GM18498 (cell line): ENCODE measurements around the gene TSHZ2.
"Not testable (repeated sequence)": the region's sequence is repeated elsewhere in the genome, so short reads cannot be mapped to it uniquely, and the experiment has no call there.

Experiments
- ATAC-seq: cut with Tn5 transposase; IDR thresholded peaks from one replicate; pipeline ENCODE4 v1.9.1; 2021; ENCODE audit warnings: mild to moderate bottlenecking, moderate library complexity; ENCODE audit not compliant: unreplicated experiment

TSHZ2 gene

DNA sequence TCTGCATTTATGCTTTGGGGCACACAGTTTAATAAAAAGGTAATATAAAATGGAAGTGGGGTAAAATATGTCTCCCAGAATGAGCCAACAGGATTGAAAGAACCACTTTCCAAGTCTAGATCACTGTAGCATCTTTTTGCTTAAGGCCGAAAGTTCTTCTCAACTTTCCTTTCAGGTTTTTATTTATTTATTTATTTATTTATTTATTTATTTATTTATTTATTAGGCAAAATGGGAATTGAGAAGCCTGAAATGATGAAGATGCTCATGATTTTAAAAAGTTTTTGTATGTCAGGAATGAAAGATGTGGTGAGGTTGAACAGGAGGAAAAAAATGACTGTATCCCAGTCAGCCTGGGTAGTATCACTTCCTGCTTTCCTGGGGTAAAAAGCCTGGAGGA lies 24.0 kb downstream of the TSHZ2 start:
- ATAC-seq: no peak

DNA sequence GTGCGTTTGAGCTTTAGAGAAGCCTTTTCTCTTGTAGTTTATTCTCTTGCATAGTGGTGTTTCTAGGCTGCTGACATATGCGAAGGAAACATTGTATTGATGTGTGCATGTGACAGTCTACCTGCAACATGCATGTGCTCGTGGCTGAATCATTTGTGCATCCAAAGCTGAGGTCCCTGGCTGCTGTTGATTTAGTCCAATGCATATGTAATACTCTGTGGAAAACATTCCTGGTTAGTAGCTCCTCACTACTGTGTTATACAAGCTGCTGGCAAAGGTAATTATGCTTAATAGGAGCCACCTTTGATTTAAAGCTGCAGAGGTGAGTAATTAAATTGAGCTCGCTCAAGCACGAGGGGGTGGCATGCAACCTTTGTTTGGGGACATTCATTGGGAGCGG lies 24.5 kb downstream of the TSHZ2 start:
- ATAC-seq: no peak

DNA sequence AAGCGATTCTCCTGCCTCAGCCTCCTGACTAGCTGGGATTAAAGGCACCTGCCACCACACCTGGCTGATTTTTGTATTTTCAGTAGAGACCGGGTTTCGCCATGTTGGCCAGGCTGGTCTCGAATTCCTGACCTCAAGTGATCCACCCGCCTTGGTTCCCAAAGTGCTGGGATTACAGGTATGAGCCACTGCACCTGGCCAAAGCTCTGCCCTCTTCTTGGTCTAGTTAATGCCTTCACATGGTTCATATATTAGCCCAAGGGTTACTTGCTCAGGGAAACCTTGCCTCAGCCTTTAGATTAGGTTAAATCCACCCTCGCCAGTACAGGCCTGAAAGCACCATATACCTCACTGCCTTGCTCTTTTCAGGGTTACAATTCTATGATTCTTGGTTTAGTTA lies 26.1 kb downstream of the TSHZ2 start:
- no peak for ATAC-seq

DNA sequence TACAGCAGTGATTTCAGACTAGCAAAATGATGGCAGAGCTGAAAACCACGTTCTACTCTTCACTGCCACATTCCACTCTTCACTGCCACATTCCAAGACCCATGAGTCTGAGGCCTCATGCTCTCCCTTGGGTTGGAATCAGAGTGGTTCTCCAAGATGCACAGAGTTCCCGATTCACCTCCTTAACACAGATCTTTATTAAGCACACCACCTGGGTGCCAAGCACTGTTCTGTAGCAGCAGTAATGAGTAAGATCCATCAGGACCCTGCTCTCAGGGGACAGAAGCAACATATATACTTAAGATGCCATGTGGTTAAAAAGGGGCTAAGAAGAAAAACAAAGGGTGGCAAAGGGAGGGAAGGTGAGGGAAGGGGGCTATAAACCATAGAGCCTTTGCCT lies 26.9 kb downstream of the TSHZ2 start:
- no peak for ATAC-seq

DNA sequence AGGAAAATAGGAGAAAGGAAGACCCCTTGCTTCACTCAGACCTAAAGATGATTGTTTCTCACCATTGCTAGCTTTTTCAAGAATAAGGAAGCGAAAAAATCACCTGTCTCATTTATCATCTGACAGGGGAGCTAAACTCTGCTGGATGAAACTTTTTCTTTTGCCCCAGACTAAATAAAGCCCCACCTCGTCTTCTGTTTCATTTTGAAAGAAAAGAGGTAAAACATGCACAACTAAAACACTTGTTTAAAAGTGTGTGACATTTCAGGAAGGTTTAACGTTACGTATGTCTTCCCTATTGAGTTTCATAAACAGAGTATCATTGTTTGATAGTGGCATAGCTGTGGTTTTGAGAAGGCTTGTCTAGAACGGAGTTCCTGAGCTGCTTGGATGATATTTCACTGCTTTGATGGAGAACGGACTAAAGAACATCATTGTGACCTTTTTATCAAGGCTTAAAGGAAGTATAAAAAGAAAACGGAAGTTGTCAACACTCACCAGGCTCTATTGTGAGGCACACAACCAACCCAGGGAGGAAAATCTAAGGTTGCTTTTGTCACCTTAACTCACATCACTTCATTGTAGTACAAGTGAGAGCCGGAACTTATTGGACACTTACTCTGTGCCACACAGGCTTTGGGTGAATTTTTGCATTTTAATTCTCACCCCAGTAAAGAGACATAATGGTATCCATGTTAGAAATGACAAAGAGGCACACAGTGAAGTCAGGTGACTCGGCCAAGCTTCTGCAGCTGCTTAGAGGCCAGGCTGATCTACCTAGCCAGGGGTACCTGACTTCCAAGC lies 29.5 kb downstream of the TSHZ2 start:
- ATAC-seq: peak; percentile 61

DNA sequence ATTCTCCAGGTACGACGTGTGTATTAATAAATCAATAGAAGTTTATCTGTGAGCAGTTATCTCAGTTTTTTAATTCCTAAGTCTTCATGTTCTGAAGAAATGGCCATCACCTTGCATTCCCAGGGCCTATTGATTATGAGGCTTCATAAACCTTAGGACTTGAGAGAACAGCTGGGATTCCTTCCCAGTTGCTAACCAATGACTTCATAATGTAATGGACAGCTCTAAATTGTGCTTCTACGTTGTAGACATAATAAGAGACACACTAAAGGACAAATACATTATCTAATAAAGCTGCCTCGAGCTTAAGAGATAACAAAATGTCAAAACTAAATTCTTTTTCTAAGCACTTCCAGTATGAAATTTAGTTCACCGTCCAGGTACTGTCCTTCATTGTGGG lies 30.6 kb downstream of the TSHZ2 start:
- ATAC-seq: no peak

DNA sequence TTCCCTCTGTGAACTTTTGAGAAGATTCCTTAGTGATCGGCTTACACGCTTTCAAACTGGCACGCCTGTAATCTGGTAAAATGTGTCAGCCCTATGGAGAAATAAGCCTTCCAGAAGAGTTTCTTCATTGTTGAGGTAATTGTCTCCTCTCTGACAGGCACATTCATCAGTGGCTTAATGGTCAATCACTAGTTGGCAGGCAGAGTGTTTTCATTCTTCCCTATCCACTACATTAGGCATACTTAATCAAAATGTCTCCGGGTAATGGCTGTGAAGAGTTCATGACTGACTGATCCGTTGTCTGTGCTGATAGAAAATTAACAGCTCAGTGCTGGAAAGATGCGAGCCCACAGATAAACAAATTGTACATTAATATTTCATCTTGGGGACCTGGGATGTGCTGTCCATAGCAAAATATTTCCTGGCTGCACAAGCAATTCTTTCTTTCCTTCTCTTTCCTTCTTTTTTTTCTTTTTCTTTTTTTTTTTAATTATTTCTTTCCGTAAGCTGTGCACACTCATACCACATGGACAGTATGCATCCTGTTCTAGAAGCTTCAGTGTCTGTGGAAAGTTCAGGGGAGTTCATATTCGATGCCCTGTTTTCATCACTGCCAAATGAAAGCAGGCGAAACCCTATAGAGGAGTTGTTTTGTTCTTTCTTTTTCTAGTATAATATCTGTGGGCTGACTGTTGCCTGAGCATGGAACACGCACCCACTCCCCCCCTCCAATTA lies 31.4 kb downstream of the TSHZ2 start:
- ATAC-seq: no peak

DNA sequence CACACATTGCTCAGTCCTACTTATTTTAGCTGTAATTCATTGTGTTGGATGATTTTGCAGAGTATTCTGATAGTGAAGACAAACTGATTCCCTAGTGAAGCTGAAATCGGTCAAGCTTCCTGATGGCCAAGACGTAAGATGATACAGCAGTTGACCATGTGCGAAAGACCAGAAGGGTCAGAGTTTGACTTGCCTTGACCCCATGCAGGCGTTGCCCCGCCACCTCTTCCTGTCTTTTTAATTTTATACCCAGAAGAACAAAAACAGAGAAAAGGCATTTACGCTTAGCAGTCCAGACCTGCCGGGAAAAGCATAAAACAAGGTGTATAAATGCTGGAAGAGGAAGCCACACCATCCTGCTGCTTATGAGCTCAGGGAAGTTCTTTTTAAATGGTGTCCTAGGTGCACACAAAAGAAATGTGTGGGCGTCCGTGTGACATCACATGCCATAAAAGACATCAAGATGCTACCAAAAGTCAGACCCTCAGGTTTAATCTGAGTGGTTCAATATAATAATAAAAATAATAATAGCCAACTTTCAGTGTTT lies 32.2 kb downstream of the TSHZ2 start:
- ATAC-seq: no peak

DNA sequence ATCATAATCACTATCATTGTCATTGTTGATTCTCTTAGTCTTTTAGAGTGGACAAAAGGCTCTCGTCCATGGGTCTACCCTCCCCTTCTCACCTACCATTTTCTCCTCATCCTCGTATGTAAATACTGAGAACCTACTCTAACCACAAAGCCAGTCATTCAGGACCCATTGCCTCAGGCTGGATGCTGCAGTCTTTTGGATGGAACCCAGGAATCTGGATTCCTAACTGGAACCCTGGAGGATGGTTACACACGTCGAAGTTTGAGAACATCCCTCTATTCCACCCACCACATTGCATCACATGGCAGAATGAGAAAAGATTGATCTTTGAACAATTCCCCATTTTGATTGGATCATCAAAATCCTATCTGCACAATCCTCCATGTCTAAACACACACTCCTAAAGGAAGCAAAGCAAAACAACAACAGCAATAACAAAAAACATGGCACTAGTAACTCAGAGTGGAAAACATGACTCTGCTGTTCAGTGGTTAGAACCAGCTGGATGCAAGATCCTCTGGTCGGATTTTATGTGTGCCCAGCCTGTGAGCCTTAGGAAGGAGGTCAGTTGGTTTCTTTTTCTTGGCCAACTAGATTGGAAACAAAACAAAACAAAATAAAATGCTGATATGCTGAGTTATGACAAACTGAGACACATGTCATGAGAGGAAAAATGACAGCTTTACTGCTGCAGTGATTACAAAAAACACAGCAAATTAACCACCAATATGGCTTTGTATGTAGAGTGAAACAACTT lies 38.0 kb downstream of the TSHZ2 start:
- ATAC-seq: no peak

DNA sequence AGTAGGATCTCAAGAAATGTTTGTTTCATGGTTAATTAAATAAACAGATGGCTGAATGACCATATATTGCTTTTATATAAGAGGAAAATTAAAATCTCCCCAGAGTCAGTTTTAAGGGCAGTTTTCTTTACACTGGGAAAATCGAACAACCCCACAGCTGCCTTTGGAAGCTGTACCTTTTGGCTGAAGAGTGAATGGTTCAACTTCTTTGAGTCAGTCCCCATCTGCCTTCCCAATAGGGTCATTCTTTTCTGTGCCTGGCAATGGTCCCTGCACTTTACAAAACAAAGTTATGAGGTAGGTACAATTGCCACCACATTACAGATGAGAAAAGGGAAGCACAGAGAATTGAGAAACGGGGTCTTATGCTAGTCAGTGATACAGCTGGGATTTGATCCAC lies 39.5 kb downstream of the TSHZ2 start:
- no peak for ATAC-seq

DNA sequence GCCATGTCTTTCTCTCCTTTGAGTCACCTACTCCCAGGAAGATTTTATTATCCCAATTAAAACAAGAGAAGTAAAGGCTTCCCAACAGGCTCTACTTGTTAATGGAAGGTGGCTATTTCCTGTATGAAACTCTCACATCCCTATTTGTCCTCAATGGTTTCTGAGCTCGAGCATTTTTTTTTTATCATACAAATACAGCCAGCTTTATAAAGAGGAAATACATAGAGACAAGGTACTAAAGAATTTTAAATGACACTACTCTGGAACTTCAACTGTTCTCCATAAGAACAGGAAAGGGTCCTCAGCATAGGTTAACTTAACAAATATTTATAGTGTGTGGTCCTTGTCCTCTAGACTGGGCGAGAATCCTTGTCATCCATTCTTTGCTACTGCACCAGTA lies 41.0 kb downstream of the TSHZ2 start:
- ATAC-seq: no peak

DNA sequence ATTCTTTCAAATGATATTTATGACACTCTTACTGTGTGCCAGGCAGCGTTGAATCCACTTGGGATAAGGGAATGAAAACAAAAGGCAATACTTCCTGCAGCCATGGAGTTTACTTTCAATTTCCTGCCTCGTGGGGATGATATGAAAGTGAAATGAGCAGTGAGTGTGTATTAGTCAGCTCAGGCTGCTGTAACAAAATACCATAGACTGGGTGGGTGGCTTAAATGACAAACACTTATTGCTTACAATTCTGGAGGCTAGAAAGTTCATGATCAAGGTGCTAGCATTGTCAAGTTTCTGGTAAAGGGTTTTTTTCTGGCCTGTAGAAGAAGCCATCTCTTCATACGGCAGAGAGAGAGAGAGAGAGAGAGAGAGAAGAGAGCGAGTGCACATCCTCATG lies 41.7 kb downstream of the TSHZ2 start:
- no peak for ATAC-seq

DNA sequence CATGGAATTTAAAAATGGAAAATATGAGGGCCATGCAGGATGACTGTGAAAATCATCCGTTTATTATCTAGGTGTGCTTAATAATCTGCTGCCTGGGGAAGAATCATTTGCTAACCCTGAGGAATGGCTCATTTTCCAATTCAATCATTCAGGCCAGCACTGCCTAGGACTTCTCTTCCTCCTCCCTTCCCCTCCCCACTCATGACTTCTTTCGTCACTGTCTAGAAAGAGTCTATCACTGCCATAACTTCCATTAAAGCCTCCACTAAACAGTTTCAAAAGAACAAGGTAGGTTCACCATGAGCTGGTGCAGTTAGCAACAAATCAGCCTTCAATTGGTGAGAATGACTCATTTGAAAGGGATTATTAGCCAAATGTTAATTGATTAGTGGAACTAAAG lies 43.9 kb downstream of the TSHZ2 start:
- no peak for ATAC-seq

DNA sequence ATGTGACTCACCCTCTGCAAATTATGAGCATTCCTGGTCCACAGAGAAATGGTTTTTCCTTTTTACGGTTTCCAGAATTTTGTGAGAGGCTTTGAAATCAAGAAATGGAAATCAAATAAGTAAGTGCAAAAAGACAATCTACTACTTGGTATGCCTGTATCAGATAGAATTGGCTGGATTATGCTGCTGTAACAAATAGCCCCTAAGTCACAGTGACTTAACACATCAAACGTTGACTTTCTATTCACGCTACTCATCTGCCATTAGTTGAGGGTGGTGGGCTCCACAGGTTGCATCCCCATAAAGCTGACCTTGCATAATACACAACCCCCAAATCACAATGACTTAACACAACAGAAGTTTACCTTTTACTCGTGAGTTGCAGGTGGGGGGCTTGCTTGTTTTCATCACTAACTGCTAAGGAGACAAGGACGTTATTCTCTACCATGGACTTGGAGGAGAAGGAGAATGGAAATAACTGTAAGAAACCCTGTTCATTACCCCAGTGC lies 44.4 kb downstream of the TSHZ2 start:
- no peak for ATAC-seq

DNA sequence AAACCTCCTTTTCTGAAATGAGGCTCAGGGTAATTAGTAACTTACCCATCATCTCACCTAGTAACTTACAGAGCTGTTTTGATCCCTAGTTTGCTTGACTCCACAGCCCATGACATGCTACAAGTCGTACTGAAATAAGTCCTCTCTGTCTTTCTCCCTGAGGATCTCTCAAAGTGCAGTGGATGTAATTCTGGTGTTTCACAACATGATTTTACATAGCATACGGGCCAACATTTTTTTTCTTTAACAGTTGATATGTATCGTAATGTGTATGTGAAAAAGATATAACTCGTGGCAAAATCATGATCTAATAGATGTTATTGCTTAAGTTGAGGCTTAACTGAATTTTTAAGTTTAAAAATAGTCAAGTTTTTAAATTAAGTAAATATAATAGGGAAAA lies 45.0 kb downstream of the TSHZ2 start:
- no peak for ATAC-seq

DNA sequence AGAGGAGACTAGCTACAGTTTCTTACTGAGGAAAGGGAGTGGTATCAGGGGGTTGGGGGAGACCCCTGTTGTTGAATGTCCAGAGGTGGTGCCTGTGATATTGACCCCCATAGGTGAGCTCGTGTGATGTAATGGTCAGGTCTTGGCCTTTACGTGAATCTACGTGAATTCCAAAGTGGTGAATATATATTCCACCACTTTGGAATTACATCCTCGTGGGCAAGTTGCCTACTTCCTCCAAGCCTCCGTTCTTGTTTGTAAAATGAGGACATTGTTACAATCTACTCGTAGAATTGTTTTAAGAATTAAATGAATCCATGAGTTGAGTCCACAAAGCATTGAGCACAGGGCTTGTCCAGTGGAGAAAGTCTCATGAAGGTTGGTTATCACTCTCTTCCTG lies 47.3 kb downstream of the TSHZ2 start:
- no peak for ATAC-seq

DNA sequence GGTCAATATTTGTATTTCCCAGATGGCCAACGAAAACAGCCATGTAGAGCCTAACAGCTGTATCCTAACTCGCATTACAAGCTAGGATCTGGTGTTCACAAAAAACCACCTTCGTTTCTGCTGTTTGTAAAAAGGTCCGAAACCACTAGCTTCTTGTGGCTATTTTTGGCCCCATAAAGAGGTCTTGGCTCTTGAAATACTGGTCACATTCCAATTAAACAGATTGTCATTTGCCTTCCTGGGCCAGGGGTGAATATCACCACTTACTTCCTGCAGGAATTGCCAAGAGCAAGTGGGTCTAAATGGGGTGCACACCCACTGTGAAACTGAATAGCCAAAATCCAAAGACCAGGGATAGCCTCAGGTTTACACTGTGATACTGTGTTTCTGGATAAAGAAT lies 48.2 kb downstream of the TSHZ2 start:
- ATAC-seq: no peak

DNA sequence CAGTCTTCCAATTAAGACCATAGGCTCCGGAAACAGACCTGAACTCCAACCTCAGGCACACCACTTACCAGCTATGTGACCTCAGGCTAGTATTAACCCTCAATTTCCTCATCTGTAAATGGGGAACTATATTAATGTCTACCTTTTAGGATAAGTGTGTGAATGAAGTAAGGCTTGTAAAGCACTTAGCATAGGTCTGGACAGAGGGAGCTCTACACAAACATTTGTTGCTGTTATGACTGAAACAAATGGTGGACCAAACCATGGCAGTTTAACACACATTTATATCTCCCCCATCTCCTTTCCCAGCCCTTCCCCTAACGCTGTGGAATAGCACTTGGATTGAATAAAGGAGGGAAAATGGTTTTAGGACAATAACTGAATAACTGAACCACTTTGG lies 48.7 kb downstream of the TSHZ2 start:
- ATAC-seq: no peak

DNA sequence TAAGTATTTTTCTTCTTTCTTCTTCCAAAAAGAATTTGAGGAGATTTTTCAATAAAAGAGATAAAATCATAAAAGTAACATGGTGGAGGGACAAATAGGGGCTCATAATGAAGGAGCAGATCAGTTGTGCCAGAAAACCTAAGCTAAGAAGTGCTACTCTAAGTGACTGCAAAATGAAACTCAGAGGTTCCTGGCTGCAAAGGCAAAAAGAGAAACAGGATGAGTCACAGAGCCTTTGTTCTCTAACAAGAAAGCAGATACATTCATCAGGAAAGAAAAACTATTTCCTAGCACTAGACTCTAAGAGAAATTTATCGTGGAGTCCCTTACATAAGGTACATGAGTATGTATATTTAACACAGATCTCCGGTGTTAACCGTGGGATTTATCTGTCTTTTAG lies 49.8 kb downstream of the TSHZ2 start:
- no peak for ATAC-seq

DNA sequence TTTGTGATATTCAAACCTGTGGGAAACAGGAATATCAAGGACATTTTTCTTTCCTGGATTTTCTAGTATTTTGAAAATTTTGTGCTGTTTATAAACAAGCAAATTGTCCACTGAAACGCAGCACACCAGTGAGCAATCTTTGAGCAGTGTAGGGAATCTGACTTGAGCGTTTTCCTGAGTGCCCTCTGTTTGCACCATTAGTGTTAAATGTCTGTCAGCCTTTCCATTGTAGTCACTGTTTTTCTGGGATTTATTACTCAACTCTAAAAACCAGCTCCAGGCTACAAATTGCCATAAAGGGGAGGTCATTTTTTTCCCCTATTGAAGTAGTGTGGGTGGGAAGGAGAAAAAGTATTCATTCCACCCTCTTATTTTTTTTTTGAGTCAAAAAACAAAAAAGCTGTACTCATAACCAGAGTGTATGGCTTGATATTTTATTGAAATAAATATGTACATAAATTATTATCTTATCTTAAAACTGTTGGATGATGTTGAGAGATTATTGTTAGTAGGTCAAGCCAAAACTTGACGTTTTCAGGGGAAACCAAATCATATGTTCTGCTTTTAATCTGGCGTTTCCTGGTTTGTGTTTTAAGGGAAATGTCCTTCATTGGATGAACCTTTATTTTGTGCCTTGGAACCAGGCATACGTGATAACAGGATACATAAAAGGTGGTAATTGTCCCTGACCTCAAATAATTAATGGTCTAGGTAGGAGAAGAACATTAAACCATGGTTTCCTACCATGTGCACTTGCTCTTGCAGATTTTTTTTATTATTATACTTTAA lies 51.8 kb downstream of the TSHZ2 start:
- no peak for ATAC-seq

DNA sequence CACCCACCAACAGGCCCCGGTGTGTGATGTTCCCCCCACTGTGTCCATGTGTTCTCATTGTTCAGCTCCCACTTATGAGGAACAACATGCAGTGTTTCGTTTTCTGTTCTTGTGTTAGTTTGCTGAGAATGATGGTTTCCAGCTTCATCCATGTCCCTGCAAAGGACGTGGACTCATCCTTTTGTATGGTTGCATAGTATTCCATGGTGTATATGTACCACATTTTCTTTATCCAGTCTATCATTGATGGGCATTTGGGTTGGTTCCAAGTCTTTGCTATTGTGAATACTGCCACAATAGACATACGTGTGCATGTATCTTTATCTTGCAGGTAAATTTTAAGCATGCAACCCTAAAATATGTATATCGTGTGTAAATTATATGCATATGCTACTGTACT lies 52.5 kb downstream of the TSHZ2 start:
- ATAC-seq: not testable (repeated sequence)
